Midbrain (tissue), 1 donor: ENCODE measurements around the gene GSE1.

Source experiments
- DNase-seq: peaks from one replicate; lab custom pipeline; 2025; lab: John Stamatoyannopoulos, UW

Gene GSE1

DNA sequence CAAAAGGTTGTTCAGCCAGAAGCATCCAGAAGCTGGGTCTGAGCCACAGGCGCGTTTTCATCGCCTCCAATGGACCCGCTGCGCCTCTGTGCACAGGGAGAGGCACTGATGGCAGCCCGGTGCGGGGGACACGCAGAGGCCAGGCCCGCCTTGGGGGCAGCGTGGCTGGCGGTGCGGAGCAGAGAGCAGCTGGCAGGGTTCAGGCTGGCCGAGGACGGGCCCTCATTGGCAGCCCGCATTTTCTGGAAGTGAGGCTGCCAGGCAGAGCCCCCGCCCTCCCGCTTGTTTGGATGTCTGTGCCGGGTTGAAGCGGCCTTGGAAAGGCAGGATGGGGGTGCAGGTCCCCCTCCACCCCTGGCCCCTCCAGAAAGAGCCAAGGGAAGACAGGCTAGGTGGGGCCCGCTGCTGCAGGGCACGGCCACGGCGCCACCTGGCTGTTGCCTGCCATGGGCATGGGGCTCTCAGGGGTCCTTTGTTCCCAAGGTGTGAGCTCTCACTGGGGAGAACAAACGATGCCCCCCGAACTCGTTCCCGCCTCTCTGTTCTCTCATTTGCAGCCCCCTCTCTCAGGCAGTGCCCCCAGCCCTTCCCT lies 18.8 kb downstream of the GSE1 start:
- DNase-seq = no peak

GRCh38 chr16:85632709-85633437 lies 19.8 kb downstream of the GSE1 start:
- DNase-seq = no peak

GRCh38 chr16:85633438-85633743 lies 20.3 kb downstream of the GSE1 start:
- no peak for DNase-seq

DNA sequence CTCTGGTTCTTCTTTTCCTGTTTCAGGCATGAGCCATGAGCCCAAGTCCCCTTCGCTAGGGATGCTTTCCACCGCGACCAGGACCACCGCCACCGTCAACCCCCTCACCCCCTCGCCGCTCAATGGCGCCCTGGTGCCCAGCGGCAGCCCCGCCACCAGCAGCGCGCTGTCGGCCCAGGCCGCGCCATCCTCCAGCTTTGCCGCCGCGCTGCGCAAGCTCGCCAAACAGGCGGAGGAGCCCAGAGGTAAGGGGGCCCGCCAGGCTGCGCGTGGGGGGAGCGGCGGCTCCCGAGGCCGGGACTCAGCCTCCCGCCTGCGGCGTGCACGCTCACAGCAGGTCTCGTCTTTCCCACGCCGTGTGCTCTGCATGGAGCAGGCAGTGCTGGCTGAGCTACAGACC lies 20.8 kb downstream of the GSE1 start:
- DNase-seq = no peak

DNA sequence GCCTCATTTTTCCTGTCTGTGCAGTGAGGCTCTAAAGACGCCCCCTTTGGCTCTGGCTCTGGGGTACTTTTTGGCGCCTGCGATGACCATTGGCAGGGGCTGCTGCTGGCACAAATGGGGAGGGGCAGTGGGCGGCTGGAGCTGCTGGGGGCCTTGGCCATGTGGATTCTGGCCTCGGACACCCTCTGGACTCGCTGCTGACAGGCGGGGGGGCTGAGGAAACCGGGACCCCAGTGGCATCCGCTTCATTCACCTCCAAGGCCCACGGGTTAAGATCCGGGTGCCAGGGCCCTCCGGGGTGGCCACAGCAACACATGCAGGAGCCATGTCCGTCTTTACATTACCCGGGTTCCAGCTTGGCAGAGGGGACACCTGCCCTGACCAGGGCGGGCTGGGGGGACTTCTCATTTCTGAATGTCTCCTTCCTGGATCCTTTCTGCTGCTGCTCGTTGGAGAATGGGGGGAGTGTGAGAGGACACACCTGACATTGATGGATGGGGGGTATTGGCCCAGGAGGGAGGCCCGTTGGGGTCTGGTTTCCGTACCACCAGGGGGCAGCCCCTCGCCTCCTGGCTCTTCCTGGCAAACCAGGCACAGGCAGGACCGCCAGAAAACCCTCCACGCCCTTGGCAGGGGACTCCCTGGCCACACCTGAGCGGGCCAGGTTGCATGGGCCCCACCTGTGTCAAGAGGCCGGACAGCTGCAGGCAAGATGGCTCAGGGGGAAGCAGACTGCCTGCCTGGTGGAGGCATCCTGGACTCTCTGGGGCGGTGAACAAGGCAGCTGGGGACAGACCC lies 21.8 kb downstream of the GSE1 start:
- no peak for DNase-seq

GRCh38 chr16:85635545-85636140 lies 22.5 kb downstream of the GSE1 start:
- no peak for DNase-seq

DNA sequence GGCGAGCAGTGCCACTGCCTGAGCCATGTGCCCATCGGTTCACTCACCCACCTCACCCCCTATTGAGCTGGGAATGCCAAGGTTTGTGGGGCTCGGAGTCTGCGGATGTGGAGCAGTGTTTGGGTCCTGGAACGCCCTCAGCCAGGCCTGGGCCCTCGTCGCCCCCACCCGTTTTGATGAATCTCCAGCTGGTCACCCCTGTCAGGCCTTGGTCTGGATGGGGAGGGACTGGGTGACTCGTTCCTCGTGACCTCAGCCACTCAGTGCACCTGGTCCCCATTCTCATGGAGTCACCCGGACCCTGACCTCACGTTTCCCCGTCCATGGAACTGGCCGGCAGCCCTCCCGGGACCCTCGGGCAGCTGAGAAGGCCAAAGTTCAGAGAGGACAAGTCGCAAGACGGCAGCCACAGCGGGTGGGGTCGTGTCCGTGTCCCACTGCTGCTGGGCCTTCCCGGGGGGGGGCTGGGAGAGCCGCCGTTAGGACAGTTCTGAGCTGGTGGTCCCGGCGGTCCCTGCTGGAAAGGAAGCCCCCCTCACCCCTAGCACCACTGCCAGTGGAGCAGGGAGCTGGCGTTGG lies 23.2 kb downstream of the GSE1 start:
- DNase-seq = no peak

GRCh38 chr16:85637061-85637807 lies 24.1 kb downstream of the GSE1 start:
- DNase-seq = no peak

DNA sequence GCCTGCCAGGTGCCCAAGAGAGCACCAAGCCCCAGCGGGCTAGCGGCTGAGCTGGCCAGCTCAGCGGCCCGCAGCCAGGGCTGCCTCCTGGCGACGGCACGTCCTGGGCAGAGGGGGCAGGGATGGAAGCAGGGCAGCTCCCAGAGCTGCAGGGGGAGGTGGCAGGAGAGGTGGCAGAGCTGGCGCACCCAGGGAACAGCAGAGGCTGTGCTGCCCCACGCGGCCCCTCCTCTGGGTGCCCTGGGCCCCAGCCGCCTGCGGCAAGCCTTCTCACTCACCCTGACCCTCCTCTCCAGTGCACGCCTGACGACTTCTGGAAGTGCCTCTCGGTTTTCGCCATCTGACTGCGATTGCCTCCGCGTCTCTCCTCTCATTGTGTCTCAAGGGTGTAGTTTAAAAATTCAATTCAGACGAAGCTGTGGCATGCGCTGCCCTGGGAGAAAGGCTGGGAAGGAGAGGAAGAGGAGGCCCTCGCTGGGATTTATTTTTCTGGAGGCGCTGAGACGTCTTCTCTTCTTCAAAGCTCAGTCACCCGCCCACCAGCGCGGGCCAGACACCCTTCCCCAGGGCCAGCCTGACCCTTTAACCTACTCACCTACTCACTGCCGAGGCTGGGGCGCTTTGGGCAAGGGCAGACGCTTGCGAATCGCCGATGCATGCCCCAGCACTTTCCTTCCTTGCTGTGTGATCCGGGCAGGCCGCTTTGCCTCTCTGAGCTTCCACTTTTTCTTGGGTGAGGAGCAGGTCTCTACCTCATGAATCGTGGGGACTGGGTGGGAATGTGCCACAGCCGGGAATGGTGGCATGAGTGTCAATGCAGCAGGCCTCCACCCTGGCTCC lies 24.9 kb downstream of the GSE1 start:
- DNase-seq = peak; percentile 17

DNA sequence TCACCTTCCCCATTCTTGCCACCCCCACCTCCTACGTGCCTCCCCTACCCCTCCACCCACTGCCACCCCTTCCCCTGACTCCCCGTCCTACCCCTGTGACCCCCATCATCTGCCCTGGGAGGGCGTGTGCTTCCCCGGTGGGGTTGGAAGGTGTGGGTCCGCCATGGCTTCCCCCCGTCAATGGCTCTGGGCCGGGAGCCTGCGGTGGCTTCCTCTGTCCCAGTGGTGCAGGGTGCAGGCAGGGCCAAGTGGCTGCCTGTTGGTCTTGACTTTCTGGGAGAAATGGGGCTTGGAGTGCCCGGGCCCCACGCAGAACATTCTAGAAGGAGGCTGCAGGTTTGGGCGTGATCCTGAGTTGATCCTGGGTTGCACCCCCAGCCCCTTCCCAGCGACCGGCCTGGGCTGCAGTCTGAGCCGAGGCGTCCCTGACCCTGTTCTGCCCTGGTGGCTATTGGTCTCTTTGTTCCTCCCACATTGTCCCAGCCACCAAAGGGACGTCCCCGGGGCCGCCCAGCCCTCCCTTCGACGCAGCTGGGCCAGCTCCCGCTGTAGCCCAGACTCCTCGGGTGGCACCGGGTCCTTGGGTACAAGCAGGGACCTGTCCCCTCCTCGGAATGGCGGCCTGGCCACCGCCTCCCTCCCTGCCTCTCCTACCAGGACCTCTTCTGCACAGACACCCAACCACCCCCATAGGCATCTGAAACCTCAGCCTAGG lies 25.7 kb downstream of the GSE1 start:
- DNase-seq = no peak

GRCh38 chr16:85639529-85640253 lies 26.6 kb downstream of the GSE1 start:
- peak; percentile 34 for DNase-seq

- no peak for DNase-seq
These were observed 27.1 kb downstream of the GSE1 start for GRCh38 chr16:85640254-85640558.

GRCh38 chr16:85640585-85640984 lies 27.5 kb downstream of the GSE1 start:
- no peak for DNase-seq

- no peak for DNase-seq
These were observed 28.2 kb downstream of the GSE1 start for GRCh38 chr16:85641305-85641704.

DNA sequence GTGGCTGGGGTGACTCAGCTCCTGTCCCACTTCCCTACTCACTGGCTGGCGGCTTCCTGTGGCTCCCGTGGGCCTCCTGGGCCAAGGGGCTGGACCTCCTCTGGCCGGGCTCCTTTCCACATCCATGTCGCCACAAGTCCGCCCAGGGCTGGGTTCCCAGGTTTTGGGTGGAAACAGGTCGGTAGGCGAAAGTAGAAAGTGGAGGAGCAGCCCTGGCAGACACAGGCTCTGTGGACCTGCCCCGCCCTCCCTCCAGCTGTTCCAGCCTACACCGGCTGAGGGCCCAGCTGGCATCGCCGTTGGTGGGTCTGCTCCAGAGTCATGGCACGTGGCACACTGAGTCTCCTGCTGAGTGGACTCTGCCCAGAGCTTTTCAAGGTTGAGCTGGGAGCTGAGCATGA lies 28.7 kb downstream of the GSE1 start:
- no peak for DNase-seq

DNA sequence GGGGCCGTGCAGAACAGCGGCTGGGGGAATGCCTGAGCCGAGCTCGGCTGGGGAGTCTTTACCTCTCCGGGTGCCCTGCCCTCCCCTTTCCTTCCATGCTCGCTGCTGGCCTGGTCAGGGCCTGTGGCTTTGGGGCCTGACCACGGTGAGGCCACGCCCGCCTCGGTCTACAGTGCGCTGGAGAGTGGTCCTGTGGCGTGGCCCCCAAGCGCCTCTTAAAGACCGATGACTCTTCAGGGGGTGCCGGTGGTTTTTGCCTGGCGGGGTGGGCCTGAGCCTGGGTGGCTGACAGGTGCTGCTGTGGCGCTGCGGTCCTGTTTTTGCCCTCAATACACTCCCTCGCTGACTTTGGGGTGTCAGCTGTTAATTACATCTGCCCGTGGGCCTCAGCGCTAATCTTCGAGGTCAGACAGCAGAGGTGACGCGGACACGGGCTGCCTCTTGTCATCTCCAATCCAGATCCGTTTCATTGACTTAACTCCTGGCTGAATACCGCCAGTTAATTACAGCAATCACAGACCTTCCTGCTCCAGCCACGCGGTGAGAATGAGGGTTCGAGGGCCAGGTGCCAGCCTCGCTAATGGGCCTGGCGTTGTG lies 29.7 kb downstream of the GSE1 start:
- DNase-seq = no peak

- DNase-seq = no peak
These were observed 30.5 kb downstream of the GSE1 start for GRCh38 chr16:85643631-85644030.

GRCh38 chr16:85644093-85644712 lies 31.1 kb downstream of the GSE1 start:
- no peak for DNase-seq
